ENCODE measurements around the gene PCID2.

DNA sequence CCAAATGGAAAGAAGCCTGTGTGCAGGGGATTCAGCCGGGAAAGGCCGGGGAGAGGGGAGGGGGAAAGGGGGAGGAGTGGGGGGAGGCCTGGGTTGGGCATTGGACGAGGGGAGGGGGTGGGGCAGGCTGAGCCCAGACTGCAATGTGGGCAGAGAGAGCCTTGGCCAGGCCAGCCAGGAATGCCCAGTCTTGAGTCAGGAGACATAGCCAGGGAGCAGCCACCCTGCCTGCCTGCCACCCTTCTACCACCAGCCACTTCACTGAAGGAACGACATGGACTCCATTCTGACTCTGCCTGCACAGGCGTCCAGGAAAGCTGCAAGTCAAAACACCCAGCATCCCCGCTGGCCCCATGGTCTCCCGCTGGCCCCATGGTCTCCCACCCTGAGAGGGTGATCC lies 49.5 kb downstream of the PCID2 start:
- TF ChIP-seq EP300 (IDR thresholded peaks at IDR 0.05) (no peak), POLR2AphosphoS5 (IDR thresholded peaks at IDR 0.05) (no peak)
